IMR-90 (cell line): ENCODE data around the gene TMEM238. TPM values are rescaled to one million over a fixed set of nuclear protein-coding genes. Genes with fewer than 3 reads are reported as not detected.

Source experiments
- ATAC-seq: fragments of 200-7000 bp; cut with Tn5 transposase; 2 replicates; pipeline ENCODE4 v1.9.1; 2020; ENCODE audit warnings: low read depth, mild to moderate bottlenecking, moderate library complexity
- BruUV-seq: library from RNA; stranded (reverse); fragments of 400-500 nt; replicated peaks from 2 replicates; lab custom pipeline; 2021; lab: Mats Ljungman, UMichigan
- CTCF ChIA-PET: fragments of 300-600 bp; formaldehyde crosslinking; extraction: SDS; loops from one replicate; lab custom pipeline; 2021; ENCODE audit warnings: antibody characterized with exemption; lab: Yijun Ruan, JAX
- POLR2A ChIA-PET: fragments of 300-600 bp; sonication (Branson Sonifier 250); formaldehyde crosslinking; loops from one replicate; lab custom pipeline; 2022; ENCODE audit warnings: antibody characterized with exemption; ENCODE audit not compliant: unreplicated experiment; lab: Charles Lee
- DNase-seq: peaks from one replicate; pipeline ENCODE4 v3.0.0; 2013
- H2AFZ ChIP-seq: replicated peaks from 2 replicates; pipeline ENCODE3; 2013; ENCODE audit warnings: low read length, mild to moderate bottlenecking; ENCODE audit not compliant: poor library complexity
- H2AK5ac ChIP-seq: 2 replicates; pipeline ENCODE4 v1.6.1; 2013; ENCODE audit warnings: low read depth, low read length, inconsistent platforms
- H2AK9ac ChIP-seq: replicated peaks from 2 replicates; pipeline ENCODE3; 2013; ENCODE audit warnings: mild to moderate bottlenecking, low read depth, low read length, moderate library complexity; ENCODE audit not compliant: poor library complexity
- H2BK120ac ChIP-seq: 2 replicates; pipeline ENCODE4 v1.6.1; 2013; ENCODE audit warnings: low read depth, low read length, inconsistent platforms
- H2BK15ac ChIP-seq: 3 replicates; pipeline ENCODE4 v1.6.1; 2013; ENCODE audit warnings: low read depth, low read length, inconsistent platforms
- H2BK20ac ChIP-seq: 2 replicates; pipeline ENCODE4 v1.6.1; 2013; ENCODE audit warnings: low read depth, mild to moderate bottlenecking, inconsistent platforms, low read length, moderate library complexity
- H2BK5ac ChIP-seq: 2 replicates; pipeline ENCODE4 v1.6.1; 2013; ENCODE audit warnings: mild to moderate bottlenecking, low read depth, low read length, inconsistent platforms; ENCODE audit not compliant: poor library complexity, severe bottlenecking
- H3K14ac ChIP-seq: replicated peaks from 2 replicates; pipeline ENCODE4 v1.6.1; 2013; ENCODE audit warnings: low read depth, low read length, inconsistent platforms
- H3K18ac ChIP-seq: 2 replicates; pipeline ENCODE4 v1.6.1; 2013; ENCODE audit warnings: low read depth, low read length, control low read depth
- H3K23ac ChIP-seq: 2 replicates; pipeline ENCODE4 v1.6.1; 2013; ENCODE audit warnings: low read depth, low read length, inconsistent platforms
- H3K27ac ChIP-seq: 2 replicates; pipeline ENCODE4 v1.5.1; 2013; ENCODE audit warnings: mild to moderate bottlenecking, control low read depth, low read length; ENCODE audit not compliant: insufficient read depth
- H3K27me3 ChIP-seq: 2 replicates; pipeline ENCODE4 v1.6.1; 2013; ENCODE audit warnings: low read length; ENCODE audit not compliant: control insufficient read depth, insufficient read depth
- H3K36me3 ChIP-seq: 2 replicates; pipeline ENCODE4 v1.6.1; 2013; ENCODE audit warnings: low read length, mixed read lengths; ENCODE audit not compliant: control insufficient read depth, insufficient read depth
- H3K4ac ChIP-seq: 2 replicates; pipeline ENCODE4 v1.6.1; 2013; ENCODE audit warnings: low read depth, low read length, inconsistent platforms
- H3K4me1 ChIP-seq: 2 replicates; pipeline ENCODE4 v1.6.1; 2013; ENCODE audit warnings: low read length, mixed read lengths; ENCODE audit not compliant: control insufficient read depth, insufficient read depth
- H3K4me2 ChIP-seq: 2 replicates; pipeline ENCODE4 v1.6.1; 2013; ENCODE audit warnings: low read depth, mild to moderate bottlenecking, control low read depth, low read length, moderate library complexity
- H3K4me3 ChIP-seq: 2 replicates; pipeline ENCODE4 v1.5.1; 2013; ENCODE audit warnings: low read depth, mild to moderate bottlenecking, control low read depth, low read length, moderate library complexity; ENCODE audit not compliant: insufficient read depth
- H3K56ac ChIP-seq: 2 replicates; pipeline ENCODE4 v1.6.1; 2013; ENCODE audit warnings: low read length, inconsistent platforms; ENCODE audit not compliant: insufficient read depth; ENCODE audit errors: extremely low read depth
- H3K79me1 ChIP-seq, 2 experiments: 2 replicates each; pipeline ENCODE4 v1.6.1; 2013; ENCODE audit warnings: low read length in 2 of 2, inconsistent platforms in 1 of 2, low read depth in 1 of 2
- H3K9ac ChIP-seq: 2 replicates; pipeline ENCODE4 v1.6.1; 2013; ENCODE audit warnings: low read depth, low read length, control low read depth
- H3K9me1 ChIP-seq: 2 replicates; pipeline ENCODE4 v1.6.1; 2013; ENCODE audit warnings: low read length, inconsistent platforms; ENCODE audit not compliant: insufficient read depth
- H3K9me3 ChIP-seq: 2 replicates; pipeline ENCODE4 v1.6.1; 2013; ENCODE audit warnings: low read length; ENCODE audit not compliant: control insufficient read depth, insufficient read depth
- H4K20me1 ChIP-seq: 2 replicates; pipeline ENCODE4 v1.6.1; 2013; ENCODE audit warnings: low read length, inconsistent platforms; ENCODE audit not compliant: insufficient read depth
- H4K5ac ChIP-seq: 2 replicates; pipeline ENCODE4 v1.6.1; 2013; ENCODE audit warnings: mild to moderate bottlenecking, low read depth, low read length, control low read depth
- H4K8ac ChIP-seq, 2 experiments: 2 replicates each; pipeline ENCODE4 v1.6.1; 2013; ENCODE audit warnings: low read depth in 2 of 2, low read length in 2 of 2, control low read depth in 1 of 2, inconsistent platforms in 1 of 2
- H4K91ac ChIP-seq: 2 replicates; pipeline ENCODE4 v1.6.1; 2013; ENCODE audit warnings: low read depth, low read length, inconsistent platforms; ENCODE audit not compliant: insufficient read depth
- BHLHE40 ChIP-seq: fragments of 150-350 bp; IDR thresholded peaks from 2 replicates; pipeline ENCODE4 v1.6.1; 2016; ENCODE audit warnings: mild to moderate bottlenecking, low read depth, low read length
- CHD1 ChIP-seq: IDR thresholded peaks from 2 replicates; pipeline ENCODE4 v1.6.1; 2012; ENCODE audit warnings: low read depth, low read length, improper control_type of control experiment
- CTCF ChIP-seq: conservative IDR thresholded peaks from 2 replicates; pipeline ENCODE4 v1.5.1; 2012; ENCODE audit warnings: mild to moderate bottlenecking, low read depth, low read length, improper control_type of control experiment
- ELK1 ChIP-seq: fragments of 150-350 bp; IDR thresholded peaks from 2 replicates; pipeline ENCODE4 v1.6.1; 2016; ENCODE audit warnings: low read depth, mild to moderate bottlenecking, low read length, moderate library complexity, borderline replicate concordance
- MAFK ChIP-seq: IDR thresholded peaks from 2 replicates; pipeline ENCODE4 v1.6.1; 2012; ENCODE audit warnings: low read depth, low read length, improper control_type of control experiment
- MAZ ChIP-seq: IDR thresholded peaks from 2 replicates; pipeline ENCODE4 v1.6.1; 2012; ENCODE audit warnings: low read depth, mild to moderate bottlenecking, low read length, improper control_type of control experiment, moderate library complexity, borderline replicate concordance
- MXI1 ChIP-seq: IDR thresholded peaks from 2 replicates; pipeline ENCODE4 v1.6.1; 2012; ENCODE audit warnings: low read depth, mild to moderate bottlenecking, low read length, moderate library complexity, borderline replicate concordance
- POLR2A ChIP-seq: IDR thresholded peaks from 2 replicates; pipeline ENCODE4 v1.6.1; 2012; ENCODE audit warnings: mild to moderate bottlenecking, low read depth, low read length
- RAD21 ChIP-seq: IDR thresholded peaks from 2 replicates; pipeline ENCODE4 v1.6.1; 2012; ENCODE audit warnings: low read length, improper control_type of control experiment
- RCOR1 ChIP-seq: IDR thresholded peaks from 2 replicates; pipeline ENCODE4 v1.6.1; 2012; ENCODE audit warnings: mild to moderate bottlenecking, low read length, improper control_type of control experiment; ENCODE audit not compliant: insufficient replicate concordance
- RFX5 ChIP-seq: IDR thresholded peaks from 2 replicates; pipeline ENCODE4 v1.8.0; 2012; ENCODE audit warnings: low read depth, mild to moderate bottlenecking, low read length, moderate library complexity
- SMC3 ChIP-seq: fragments of 150-350 bp; IDR thresholded peaks from 2 replicates; pipeline ENCODE4 v1.6.1; 2016; ENCODE audit warnings: low read depth, mild to moderate bottlenecking, antibody characterized with exemption, low read length, moderate library complexity
- WGBS, 2 experiments: methylation state at CpG; one replicate each; pipeline versions ENCODE4 v1.1.5 to v1.1.7; 2013; ENCODE audit warnings: missing lambda C conversion rate in 2 of 2; ENCODE audit not compliant: insufficient read length in 1 of 2; ENCODE audit errors: extremely low coverage in 2 of 2; 5-methylcytosine and 5-hydroxymethylcytosine counted together
- dilution Hi-C: fragments of 300-500 bp; cut with HindIII; formaldehyde crosslinking; loops from one replicate; pipeline ENCODE4 v1.14.3; 2018; ENCODE audit warnings: low sequenced_read_pairs; ENCODE audit not compliant: unreplicated experiment
- in situ Hi-C: fragments of 300-500 bp; cut with MboI; formaldehyde crosslinking; loops from 3 replicates; pipeline ENCODE4 v1.14.3; 2019; ENCODE audit warnings: low sequenced_read_pairs, inconsistent platforms, mixed read lengths
- intact Hi-C: fragments of 100-400 bp; cut with micrococcal nuclease; formaldehyde crosslinking; loops from 2 replicates; pipeline ENCODE4 v1.10.0; 2022
- polyA plus RNA-seq, 3 experiments: library from polyadenylated mRNA; depleted of rRNA; stranded (reverse); fragments of >200 nt; gene quantifications; 2 replicates each; pipeline ENCODE4 v1.2.3, GENCODE V29; 2012; ENCODE audit warnings: low replicate concordance in 1 of 3
- total RNA-seq: library from RNA; depleted of rRNA; stranded (reverse); fragments of >200 nt; gene quantifications from 2 replicates; pipeline ENCODE4 v1.2.3, GENCODE V29; 2012

Gene TMEM238
- total and polyA plus RNA-seq, 2 of the 4 experiments (the other 2 are of a cell fraction) = not detected

- Histone ChIP-seq H4K8ac (peak overlapping the region in 1 of 2 experiments; percentile 79; a peak in 1 of 4 replicates), H3K27ac (no peak overlapping the region), H2AK5ac (peak overlapping the region; percentile 7; the same call in 1 of the 2 replicates), H3K23ac (no peak overlapping the region; the same call in 1 of the 2 replicates), H2AFZ (no peak overlapping the region), H3K9me3 (no peaks in the 10 kb centered on the region), H3K4me1 (peaks cover 18% of the 10 kb centered on the region), H3K4me3 (no peak overlapping the region), H3K79me1 (peaks cover 14 to 22% of the 10 kb centered on the region in 2 experiments; a peak in 3 of 4 replicates), H3K36me3 (peaks cover 12% of the 10 kb centered on the region), H3K9ac (no peak overlapping the region), H2BK120ac (no peak overlapping the region), H2AK9ac (no peak overlapping the region), H2BK20ac (no peak overlapping the region), H4K20me1 (peaks cover 19% of the 10 kb centered on the region), H3K9me1 (0 out of 2 replicates have a peak, but pooled peaks cover 4% of the 10 kb centered on the region), H3K4ac (no peak overlapping the region), H3K27me3 (no peaks in the 10 kb centered on the region), H3K14ac (no peak overlapping the region), H4K91ac (no peak overlapping the region), H2BK15ac (no peak overlapping the region), H3K56ac (no peak overlapping the region), H4K5ac (no peak overlapping the region), H3K18ac (no peak overlapping the region), H2BK5ac (no peak overlapping the region), H3K4me2 (no peak overlapping the region)
- no peak for TF ChIP-seq CTCF
- TF ChIP-seq POLR2A = no peak
- no peak for TF ChIP-seq MXI1
- no peak for TF ChIP-seq MAZ
- TF ChIP-seq ELK1 = no peak
- TF ChIP-seq CHD1 = no peak
- no peak for TF ChIP-seq RCOR1
- no peak for TF ChIP-seq SMC3
- no peak for TF ChIP-seq BHLHE40
- no peak for TF ChIP-seq RFX5
- TF ChIP-seq MAFK = no peak
- TF ChIP-seq RAD21 = no peak
- no TSS peak for BruUV-seq
- dilution Hi-C loops (no loop called here), intact Hi-C loops (no loop called here), in situ Hi-C loops (loop anchor here (10.0 kb wide), 1 partner anchor 88 kb away; no protein-coding TSS in a partner anchor)
- no CpG with 5 or more reads among the region's 3 CpGs for WGBS, 2 experiments
- DNase-seq (no peak), ATAC-seq (no peak)
- ChIA-PET POLR2A (interaction anchor here (0.6 kb wide), 1 partner anchor 85 kb away, joined by 11 read pairs; no protein-coding TSS in a partner anchor), CTCF (no interaction called here)
Measured at GRCh38 chr19:55382522-55383054, 1.5 kb downstream of the TMEM238 start.
